Measurements from ENCODE around the gene GRK7. TPM values are rescaled to one million over a fixed set of nuclear protein-coding genes. Genes with fewer than 3 reads are reported as not detected.

GRK7 gene
- total RNA-seq, 1 experiment from 2014 or later = not detected

DNA sequence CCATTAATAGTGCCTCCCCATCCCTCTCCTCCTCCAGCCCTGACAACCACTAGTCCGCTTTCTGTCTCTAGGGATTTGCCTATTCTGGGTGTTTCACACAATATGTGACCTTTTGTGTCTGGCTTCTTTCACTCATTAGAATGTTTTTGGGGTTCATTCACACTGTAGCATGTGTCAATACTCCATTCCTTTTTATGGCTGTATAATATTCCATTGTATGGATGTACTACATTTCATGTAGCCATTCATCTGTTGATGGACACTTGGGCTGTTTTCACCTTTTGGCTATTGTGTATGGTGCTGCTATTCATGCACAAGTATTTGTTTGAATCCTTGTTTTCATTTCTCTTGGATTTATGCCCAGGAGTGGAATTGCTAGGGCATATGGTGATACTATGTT is 16.5 kb downstream of the GRK7 start:
- H3K27me3 ChIP-seq (ENCODE audit: insufficient read depth, low read length) = no peaks in the 10 kb centered on the region
- no peaks in the 10 kb centered on the region for H4K20me1 ChIP-seq (ENCODE audit: control insufficient read depth, insufficient read depth, insufficient read length)
- H3K23me2 ChIP-seq (ENCODE audit: insufficient read length, low read depth, low read length, poor library complexity, severe bottlenecking) = no peaks in the 10 kb centered on the region
- Mint-ChIP-seq H3K36me3 (ENCODE audit: insufficient read depth in 1 of 3, low read depth in 3 of 3) (peaks cover 0 to 2% (median 0%) of the 10 kb centered on the region in 3 experiments; a peak in 1 of 7 replicates), H3K4me3 (no peak overlapping the region), H3K27ac (no peak overlapping the region), H3K9me3 (peaks cover 0 to 4% of the 10 kb centered on the region in 2 experiments; a peak in 1 of 5 replicates), H3K4me1 (peaks cover 0 to 5% of the 10 kb centered on the region in 2 experiments; a peak in 2 of 4 replicates), H3K27me3 (ENCODE audit: low read depth) (no peaks in the 10 kb centered on the region; the same call in none of the 2 replicates)
- TF ChIP-seq CTCF (conservative IDR thresholded peaks at IDR 0.05) = no peak
- H2AFZ ChIP-seq (ENCODE audit: low read length) = no peak overlapping the region
- H2AK5ac ChIP-seq (ENCODE audit: insufficient read length, low read length) = no peak overlapping the region
- no peak for DNase-seq
- H3K56ac ChIP-seq (ENCODE audit: insufficient read length, low read depth, low read length) = no peak overlapping the region
- no peak overlapping the region for H3K18ac ChIP-seq (ENCODE audit: insufficient read length, low read depth, low read length)
- no CpG with 5 or more reads among the region's 1 CpG for WGBS (ENCODE audit: extremely low coverage, insufficient read length, low lambda C conversion rate)
- no peak overlapping the region for H3K9ac ChIP-seq (ENCODE audit: extremely low read depth, insufficient read length, low read length)
- H4K8ac ChIP-seq (replicated peaks; ENCODE audit: insufficient read length, low read depth, low read length) = no peak overlapping the region
- no peak overlapping the region for H3T11ph ChIP-seq (ENCODE audit: low read length)
- H3K23ac ChIP-seq (ENCODE audit: insufficient read length, low read depth, low read length) = no peak overlapping the region
- H4K91ac ChIP-seq (ENCODE audit: insufficient read length, low read depth, low read length) = no peak overlapping the region
- H2BK15ac ChIP-seq (ENCODE audit: low read depth, low read length) = no peak overlapping the region
- H3K9me3 ChIP-seq (ENCODE audit: control insufficient read depth, low read depth, low read length) = no peaks in the 10 kb centered on the region
- H2BK12ac ChIP-seq (ENCODE audit: insufficient read length, low read depth, low read length) = no peak overlapping the region
- H3K4me2 ChIP-seq (ENCODE audit: insufficient read depth, insufficient read length, low read length) = no peak overlapping the region
- H2BK20ac ChIP-seq (ENCODE audit: low read depth, low read length, poor library complexity, severe bottlenecking) = no peak overlapping the region
- no peak overlapping the region for H2BK120ac ChIP-seq (ENCODE audit: low read depth, low read length, poor library complexity, severe bottlenecking)
- no peak overlapping the region for H3K4ac ChIP-seq (ENCODE audit: low read depth, low read length)
- H3K4me1 ChIP-seq (ENCODE audit: insufficient read depth, low read length) = no peaks in the 10 kb centered on the region
- H3K14ac ChIP-seq (ENCODE audit: insufficient read depth, low read length) = no peak overlapping the region
- H2BK5ac ChIP-seq (ENCODE audit: insufficient read length, low read length) = no peak overlapping the region
- no peaks in the 10 kb centered on the region for H3K79me1 ChIP-seq (ENCODE audit: insufficient read depth, low read depth, low read length, poor library complexity, severe bottlenecking)
- H4K5ac ChIP-seq (ENCODE audit: insufficient read length, low read depth, low read length) = no peak overlapping the region
- no peaks in the 10 kb centered on the region for H3K79me2 ChIP-seq (ENCODE audit: insufficient read depth, low read length)
- no peak overlapping the region for H3K27ac ChIP-seq (ENCODE audit: insufficient read length, low read depth, low read length)
